Esophagus muscularis mucosa (tissue), 4 donors: ENCODE results near the gene HSF4. TPM values are rescaled to one million over a fixed set of nuclear protein-coding genes. Genes with fewer than 3 reads are reported as not detected.

Experiments used
- DNase-seq: peaks from one replicate; pipeline ENCODE4 v3.0.0-alpha.2; 2017; ENCODE audit errors: extremely low spot score
- H3K27ac ChIP-seq, 4 donors: fragments of 200-600 bp; sonication (generic); replicated peaks in 1 of 4; 1 replicate in 3 of 4; 2 replicates in 1 of 4; pipeline ENCODE4 v1.5.1; 2016 to 2019; ENCODE audit warnings: mild to moderate bottlenecking in 1 of 4
- H3K27me3 ChIP-seq, 4 donors: fragments of 200-600 bp; sonication (generic); one replicate each; pipeline versions ENCODE4 v1.5.1 to v1.6.0; 2016 to 2019
- H3K36me3 ChIP-seq, 4 donors: fragments of 200-600 bp; sonication (generic); one replicate each; pipeline ENCODE4 v1.5.1; 2016 to 2019
- H3K4me1 ChIP-seq, 4 donors: fragments of 200-600 bp; sonication (generic); one replicate each; pipeline ENCODE4 v1.5.1; 2016 to 2019
- H3K4me3 ChIP-seq, 4 donors: fragments of 200-600 bp; sonication (generic); 1 replicate in 2 of 4; 2 replicates in 2 of 4; pipeline ENCODE4 v1.5.1; 2016 to 2019; ENCODE audit warnings: mild to moderate bottlenecking in 4 of 4, moderate library complexity in 1 of 4
- H3K9me3 ChIP-seq, 4 donors: fragments of 200-600 bp; sonication (generic); 1 replicate in 3 of 4; 2 replicates in 1 of 4; pipeline ENCODE4 v1.5.1; 2016 to 2019
- EP300 ChIP-seq: sonication (generic); formaldehyde crosslinking; IDR thresholded peaks from one replicate; pipeline ENCODE4 v1.6.1; 2017; ENCODE audit warnings: antibody characterized with exemption
- POLR2A ChIP-seq: fragments of 450-650 bp; IDR thresholded peaks from one replicate; pipeline ENCODE4 v1.6.1; 2017; ENCODE audit warnings: antibody characterized with exemption, moderate library complexity, mild to moderate bottlenecking, low read depth
- POLR2AphosphoS5 ChIP-seq, 2 donors: sonication (generic); formaldehyde crosslinking; IDR thresholded peaks; one replicate each; pipeline ENCODE4 v1.6.1; 2017; ENCODE audit warnings: antibody characterized with exemption in 2 of 2
- WGBS: methylation state at CpG from one replicate; pipeline ENCODE4 v1.1.5; 2018; 5-methylcytosine and 5-hydroxymethylcytosine counted together
- intact Hi-C: fragments of 100-400 bp; cut with DNase I; formaldehyde crosslinking; loops from one replicate; pipeline ENCODE4 v1.15.1; 2023
- total RNA-seq, 4 donors: library from RNA; depleted of rRNA; stranded (reverse); fragments of >200 nt; gene quantifications; one replicate each; pipeline versions ENCODE4 v1.1.0 to v1.2.1, GENCODE V29; 2016
- TF ChIP-seq, protein P1 (sequence below), 3 experiments: fragments of 200-600 bp in 2 of 3; fragments of 450-650 bp in 1 of 3; sonication (generic) in 2 of 3; IDR thresholded peaks; one replicate each; pipeline ENCODE4 v1.5.1; 2017 to 2019; ENCODE audit warnings: antibody characterized with exemption in 3 of 3, mild to moderate bottlenecking in 2 of 3, moderate library complexity in 1 of 3

Gene HSF4
- total RNA-seq, 4 donors from 2014 or later = 27.3 to 61.9 (median 41.1) TPM

GRCh38 chr16:67190448-67191399 lies 26.2 kb downstream of the HSF4 start:
- intact Hi-C loops = no loop called here
- H3K27ac ChIP-seq = no peak overlapping the region
- TF ChIP-seq, protein P1, sequence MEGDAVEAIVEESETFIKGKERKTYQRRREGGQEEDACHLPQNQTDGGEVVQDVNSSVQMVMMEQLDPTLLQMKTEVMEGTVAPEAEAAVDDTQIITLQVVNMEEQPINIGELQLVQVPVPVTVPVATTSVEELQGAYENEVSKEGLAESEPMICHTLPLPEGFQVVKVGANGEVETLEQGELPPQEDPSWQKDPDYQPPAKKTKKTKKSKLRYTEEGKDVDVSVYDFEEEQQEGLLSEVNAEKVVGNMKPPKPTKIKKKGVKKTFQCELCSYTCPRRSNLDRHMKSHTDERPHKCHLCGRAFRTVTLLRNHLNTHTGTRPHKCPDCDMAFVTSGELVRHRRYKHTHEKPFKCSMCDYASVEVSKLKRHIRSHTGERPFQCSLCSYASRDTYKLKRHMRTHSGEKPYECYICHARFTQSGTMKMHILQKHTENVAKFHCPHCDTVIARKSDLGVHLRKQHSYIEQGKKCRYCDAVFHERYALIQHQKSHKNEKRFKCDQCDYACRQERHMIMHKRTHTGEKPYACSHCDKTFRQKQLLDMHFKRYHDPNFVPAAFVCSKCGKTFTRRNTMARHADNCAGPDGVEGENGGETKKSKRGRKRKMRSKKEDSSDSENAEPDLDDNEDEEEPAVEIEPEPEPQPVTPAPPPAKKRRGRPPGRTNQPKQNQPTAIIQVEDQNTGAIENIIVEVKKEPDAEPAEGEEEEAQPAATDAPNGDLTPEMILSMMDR (IDR thresholded peaks at IDR 0.05) = no peak
- TF ChIP-seq POLR2A (no peak), POLR2AphosphoS5 (IDR thresholded peaks at IDR 0.05) (no peak), EP300 (no peak)

GRCh38 chr16:67191411-67191994 lies 27.0 kb downstream of the HSF4 start:
- H3K27ac ChIP-seq = peak overlapping the region in 2 of 4 donors; percentile 15 to 86
- intact Hi-C loops = no loop called here

More at GRCh38 chr16:67190448-67191399, 26.2 kb downstream of the HSF4 start:
- Histone ChIP-seq H3K27me3 (no peaks in the 10 kb centered on the region), H3K4me1 (peaks cover 36 to 41% (median 40%) of the 10 kb centered on the region in 4 donors), H3K36me3 (peaks cover 16 to 25% (median 24%) of the 10 kb centered on the region in 4 donors), H3K9me3 (no peaks in the 10 kb centered on the region), H3K4me3 (no peak overlapping the region)
- WGBS = 78% methylated on average over 13 of the region's 13 CpGs
- no peak for DNase-seq

GRCh38 chr16:67191995-67192681 lies 27.6 kb downstream of the HSF4 start, which contains the start of gene E2F4:
Gene E2F4, plus strand, starts transcription at chr16:67192155. Its CDS starts 73 bp downstream, at chr16:67192228.
- H3K27me3 ChIP-seq = no peaks in the 10 kb centered on the region
- 0% methylated on average over 11 of the region's 54 CpGs for WGBS
- H3K9me3 ChIP-seq = no peaks in the 10 kb centered on the region
- TF ChIP-seq, protein P1 (IDR thresholded peaks at IDR 0.05) = peak in 1 of 3 experiments; percentile 36
- TF ChIP-seq POLR2AphosphoS5 (IDR thresholded peaks at IDR 0.05) = peak; percentile 84 to 98
- peak; percentile 41 for TF ChIP-seq POLR2A
- TF ChIP-seq EP300 = no peak
- peak within 1 kb of the TSS; percentile 79 to 94 (median 85) for H3K4me3 ChIP-seq
- H3K36me3 ChIP-seq = peaks cover 30 to 39% (median 38%) of the 10 kb centered on the region in 4 donors
- H3K4me1 ChIP-seq = peaks cover 33 to 37% (median 37%) of the 10 kb centered on the region in 4 donors
- peak within 1 kb of the TSS; percentile 71 to 86 (median 77) for H3K27ac ChIP-seq
- DNase-seq = peak; percentile 97
- intact Hi-C loops = no loop called here

More at GRCh38 chr16:67191411-67191994, 27.0 kb downstream of the HSF4 start:
- Histone ChIP-seq H3K4me3 (peak overlapping the region; percentile 79 to 94 (median 85)), H3K4me1 (peaks cover 33 to 37% (median 37%) of the 10 kb centered on the region in 4 donors), H3K27me3 (no peaks in the 10 kb centered on the region), H3K9me3 (no peaks in the 10 kb centered on the region), H3K36me3 (peaks cover 23 to 32% (median 31%) of the 10 kb centered on the region in 4 donors)
- no peak for TF ChIP-seq POLR2AphosphoS5 (IDR thresholded peaks at IDR 0.05)
- TF ChIP-seq EP300 = no peak
- TF ChIP-seq, protein P1 (IDR thresholded peaks at IDR 0.05) = no peak
- TF ChIP-seq POLR2A = no peak
- 23% methylated on average over 9 of the region's 9 CpGs for WGBS
- no peak for DNase-seq

- H3K9me3 ChIP-seq = no peaks in the 10 kb centered on the region
- TF ChIP-seq EP300 = no peak
- no peak for TF ChIP-seq POLR2AphosphoS5 (IDR thresholded peaks at IDR 0.05)
- TF ChIP-seq, protein P1 (IDR thresholded peaks at IDR 0.05) = no peak
- no peak for TF ChIP-seq POLR2A
- H3K27me3 ChIP-seq = no peaks in the 10 kb centered on the region
- WGBS = 28% methylated on average over 11 of the region's 17 CpGs
- H3K4me1 ChIP-seq = peaks cover 33 to 43% (median 39%) of the 10 kb centered on the region in 4 donors
- H3K36me3 ChIP-seq = peaks cover 36 to 46% (median 45%) of the 10 kb centered on the region in 4 donors
- H3K4me3 ChIP-seq = peak overlapping the region; percentile 79 to 94 (median 85)
- H3K27ac ChIP-seq = peak overlapping the region; percentile 71 to 86 (median 77)
- intact Hi-C loops = no loop called here
- no peak for DNase-seq
Measured at GRCh38 chr16:67192781-67193361, 28.3 kb downstream of the HSF4 start.
